ENCODE data around the gene OR2T33.
"Not testable (repeated sequence)": the region's sequence is repeated elsewhere in the genome, so short reads cannot be mapped to it uniquely, and the experiment has no call there.

OR2T33 gene

GRCh38 chr1:248277876-248278275 lies at the start of gene OR2T33:
OR2T33 (minus strand) TSS chr1:248277976; CDS start chr1:248273814, 4,162 bp downstream.
- no peak for DNase-seq

- DNase-seq, result no peak
Measured at GRCh38 chr1:248324468-248324867, 46.7 kb upstream of the OR2T33 start, which contains the start of gene OR2M7. OR2M7 (minus strand) TSS chr1:248324568; CDS start chr1:248324568, 0 bp downstream.

DNA sequence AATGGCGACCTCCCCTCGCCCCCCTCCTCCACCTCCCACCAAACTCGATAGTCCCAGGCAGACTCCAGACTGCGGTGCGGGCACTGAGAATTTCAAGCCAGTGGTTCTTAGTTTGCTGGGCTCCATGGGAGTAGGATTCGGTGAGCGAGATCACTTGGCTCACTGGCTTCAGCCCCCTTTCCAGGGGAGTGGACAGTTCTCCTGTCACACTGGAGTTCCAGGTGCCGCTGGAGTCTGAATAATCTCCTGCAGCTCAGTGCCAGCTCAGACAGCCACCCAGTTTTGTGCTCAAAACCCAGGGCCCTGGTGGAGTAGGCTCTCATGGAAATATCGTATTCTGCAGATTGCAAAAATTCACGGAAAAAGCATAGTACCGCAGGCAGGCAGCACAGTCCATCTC lies 39.0 kb upstream of the OR2T33 start:
- no peak for DNase-seq

GRCh38 chr1:248306740-248307139 lies 29.0 kb upstream of the OR2T33 start:
- not testable (repeated sequence) for DNase-seq

DNA sequence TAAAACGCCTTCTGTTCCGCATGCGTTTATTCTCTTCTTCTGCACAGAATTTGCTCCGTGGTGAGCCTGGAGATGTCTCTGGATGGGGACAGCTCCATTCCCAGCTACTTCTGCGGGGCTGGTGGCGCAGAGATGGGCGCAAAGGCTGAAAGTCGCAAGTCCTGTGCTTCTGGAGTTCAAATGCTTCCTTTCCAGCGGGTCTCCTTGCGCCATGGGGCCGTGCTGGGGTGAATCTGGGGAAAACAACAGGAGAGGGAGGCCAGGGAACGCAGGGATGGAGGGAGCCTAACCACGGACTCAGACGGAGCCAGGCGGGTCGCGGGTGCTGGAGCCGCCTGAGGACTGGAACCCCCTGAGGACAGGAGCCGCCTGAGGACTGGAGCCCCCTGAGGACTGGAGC lies 28.3 kb upstream of the OR2T33 start:
- DNase-seq, result no peak

- DNase-seq, result not testable (repeated sequence)
Measured at GRCh38 chr1:248305672-248306071, 27.9 kb upstream of the OR2T33 start.

DNA sequence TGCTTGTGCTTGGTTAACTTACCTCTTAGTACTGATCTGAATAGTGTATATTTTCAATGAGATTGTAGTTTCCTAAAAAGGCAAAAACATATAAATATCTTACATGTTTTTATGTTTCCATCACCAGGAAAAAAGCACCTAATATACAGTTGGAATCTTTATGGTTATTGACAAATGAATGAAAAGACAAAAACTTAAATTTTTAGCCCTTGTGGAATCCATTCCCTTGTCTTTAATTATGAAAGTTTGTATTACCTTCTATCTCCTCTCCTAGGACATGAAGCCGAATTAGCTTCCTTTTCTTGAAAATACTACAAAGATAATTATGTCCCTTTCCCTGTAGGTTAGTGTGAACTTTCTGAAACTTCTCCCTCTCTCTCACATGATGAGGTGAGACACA lies 25.5 kb upstream of the OR2T33 start, which contains the start of gene OR2T12:
TSS of gene OR2T12 (minus strand) at position 101 of the 400 bp plus-strand sequence. CDS start 7,846 bp downstream, outside the sequence.
- DNase-seq, result no peak

GRCh38 chr1:248288391-248288790 lies 10.6 kb upstream of the OR2T33 start:
- DNase-seq, result no peak

DNA sequence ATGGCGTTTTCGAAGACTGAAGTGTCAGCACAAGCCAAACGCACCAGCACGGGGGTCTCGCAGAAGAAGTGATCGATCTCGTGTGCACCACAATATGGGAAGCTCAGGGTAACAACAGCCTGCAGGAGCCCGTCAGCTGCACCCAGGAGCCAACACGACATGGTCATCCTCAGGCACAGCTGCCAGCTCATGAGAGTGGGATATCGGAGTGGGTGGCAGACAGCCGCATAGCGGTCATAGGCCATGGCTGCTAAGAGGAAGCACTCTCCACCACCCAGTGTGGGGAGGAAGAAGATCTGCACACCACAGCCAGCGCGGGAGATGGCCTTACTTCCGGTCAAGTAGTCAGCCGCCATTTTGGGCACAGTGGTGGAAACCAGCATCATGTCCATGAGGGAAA lies 4.6 kb downstream of the OR2T33 start:
- not testable (repeated sequence) for DNase-seq

GRCh38 chr1:248268178-248268577 lies 9.6 kb downstream of the OR2T33 start:
- DNase-seq, result no peak

- not testable (repeated sequence) for DNase-seq
Measured at GRCh38 chr1:248259309-248259708, 18.5 kb downstream of the OR2T33 start.

GRCh38 chr1:248243204-248243603 lies 34.6 kb downstream of the OR2T33 start:
- peak in 1 of 2 experiments; percentile 43 for DNase-seq

- DNase-seq, result no peak
Measured at GRCh38 chr1:248239478-248239877, 38.3 kb downstream of the OR2T33 start.

GRCh38 chr1:248231117-248231516 lies 46.7 kb downstream of the OR2T33 start, which contains the start of gene OR2M4:
OR2M4 (plus strand) TSS chr1:248231417; CDS start chr1:248238929, 7,512 bp downstream.
- no peak for DNase-seq

GRCh38 chr1:248229360-248229908 lies 48.3 kb downstream of the OR2T33 start:
- no peak for DNase-seq

GRCh38 chr1:248225537-248225936 lies 52.2 kb downstream of the OR2T33 start:
- DNase-seq, result no peak

All from NCI-H524 (cell line).